ENCODE results near the gene RAPH1.

The RAPH1 gene

DNA sequence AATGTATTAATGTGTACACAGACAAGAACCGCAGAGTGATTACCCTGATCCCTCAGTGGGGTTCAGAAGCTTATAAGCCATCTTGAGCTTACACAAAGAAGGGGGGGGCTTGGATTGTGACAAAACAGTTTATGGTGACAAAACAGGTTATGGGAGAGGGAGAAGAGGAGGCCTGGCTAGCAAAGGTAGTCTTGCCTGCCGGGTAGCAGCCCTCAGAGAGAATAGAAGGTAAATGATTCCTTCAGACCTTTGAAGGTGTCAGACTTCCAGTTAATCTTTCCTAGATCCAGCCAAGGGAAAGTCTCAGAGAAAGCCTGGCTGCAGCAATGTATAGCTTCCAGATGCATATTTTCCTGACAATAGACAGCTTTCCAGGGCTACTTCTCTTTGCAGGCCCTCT lies 44.6 kb upstream of the RAPH1 start:
- TF ChIP-seq OVOL3 (tag by site-specific recombination; IDR thresholded peaks at IDR 0.05) (no peak), ZNF791 (tag by site-specific recombination; IDR thresholded peaks at IDR 0.05) (no peak), ZSCAN30 (tag by site-specific recombination; IDR thresholded peaks at IDR 0.05) (no peak), ZNF658 (tag by site-specific recombination; IDR thresholded peaks at IDR 0.05) (no peak), ZNF560 (tag by site-specific recombination; IDR thresholded peaks at IDR 0.05; ENCODE audit: borderline replicate concordance) (no peak), ZNF707 (tag by site-specific recombination; IDR thresholded peaks at IDR 0.05) (no peak)
- TF ChIP-seq, protein P1, sequence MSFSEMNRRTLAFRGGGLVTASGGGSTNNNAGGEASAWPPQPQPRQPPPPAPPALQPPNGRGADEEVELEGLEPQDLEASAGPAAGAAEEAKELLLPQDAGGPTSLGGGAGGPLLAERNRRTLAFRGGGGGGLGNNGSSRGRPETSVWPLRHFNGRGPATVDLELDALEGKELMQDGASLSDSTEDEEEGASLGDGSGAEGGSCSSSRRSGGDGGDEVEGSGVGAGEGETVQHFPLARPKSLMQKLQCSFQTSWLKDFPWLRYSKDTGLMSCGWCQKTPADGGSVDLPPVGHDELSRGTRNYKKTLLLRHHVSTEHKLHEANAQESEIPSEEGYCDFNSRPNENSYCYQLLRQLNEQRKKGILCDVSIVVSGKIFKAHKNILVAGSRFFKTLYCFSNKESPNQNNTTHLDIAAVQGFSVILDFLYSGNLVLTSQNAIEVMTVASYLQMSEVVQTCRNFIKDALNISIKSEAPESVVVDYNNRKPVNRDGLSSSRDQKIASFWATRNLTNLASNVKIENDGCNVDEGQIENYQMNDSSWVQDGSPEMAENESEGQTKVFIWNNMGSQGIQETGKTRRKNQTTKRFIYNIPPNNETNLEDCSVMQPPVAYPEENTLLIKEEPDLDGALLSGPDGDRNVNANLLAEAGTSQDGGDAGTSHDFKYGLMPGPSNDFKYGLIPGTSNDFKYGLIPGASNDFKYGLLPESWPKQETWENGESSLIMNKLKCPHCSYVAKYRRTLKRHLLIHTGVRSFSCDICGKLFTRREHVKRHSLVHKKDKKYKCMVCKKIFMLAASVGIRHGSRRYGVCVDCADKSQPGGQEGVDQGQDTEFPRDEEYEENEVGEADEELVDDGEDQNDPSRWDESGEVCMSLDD (tag by site-specific recombination; IDR thresholded peaks at IDR 0.05), result no peak
- Histone ChIP-seq H3K36me3 (ENCODE audit: control insufficient read depth in 2 of 2, insufficient read depth in 1 of 2, low read length in 2 of 2) (no peaks in the 10 kb centered on the region), H3K27ac (ENCODE audit: extremely low read depth, low read depth, low read length) (no peak overlapping the region), H3K4me1 (ENCODE audit: control insufficient read depth, insufficient read depth, low read length) (0 out of 2 replicates have a peak, but pooled peaks cover 4% of the 10 kb centered on the region), H3K4me3 (ENCODE audit: low read depth, low read length) (no peak overlapping the region), H3K9me3 (ENCODE audit: control insufficient read depth, insufficient read depth, low read depth, low read length) (no peaks in the 10 kb centered on the region)
- POLR2A ChIA-PET, result no interaction called here
- CTCF ChIA-PET, result interaction anchor here (0.6 kb wide), 1 partner anchor 166 kb away, joined by 3 read pairs; no protein-coding TSS in a partner anchor

DNA sequence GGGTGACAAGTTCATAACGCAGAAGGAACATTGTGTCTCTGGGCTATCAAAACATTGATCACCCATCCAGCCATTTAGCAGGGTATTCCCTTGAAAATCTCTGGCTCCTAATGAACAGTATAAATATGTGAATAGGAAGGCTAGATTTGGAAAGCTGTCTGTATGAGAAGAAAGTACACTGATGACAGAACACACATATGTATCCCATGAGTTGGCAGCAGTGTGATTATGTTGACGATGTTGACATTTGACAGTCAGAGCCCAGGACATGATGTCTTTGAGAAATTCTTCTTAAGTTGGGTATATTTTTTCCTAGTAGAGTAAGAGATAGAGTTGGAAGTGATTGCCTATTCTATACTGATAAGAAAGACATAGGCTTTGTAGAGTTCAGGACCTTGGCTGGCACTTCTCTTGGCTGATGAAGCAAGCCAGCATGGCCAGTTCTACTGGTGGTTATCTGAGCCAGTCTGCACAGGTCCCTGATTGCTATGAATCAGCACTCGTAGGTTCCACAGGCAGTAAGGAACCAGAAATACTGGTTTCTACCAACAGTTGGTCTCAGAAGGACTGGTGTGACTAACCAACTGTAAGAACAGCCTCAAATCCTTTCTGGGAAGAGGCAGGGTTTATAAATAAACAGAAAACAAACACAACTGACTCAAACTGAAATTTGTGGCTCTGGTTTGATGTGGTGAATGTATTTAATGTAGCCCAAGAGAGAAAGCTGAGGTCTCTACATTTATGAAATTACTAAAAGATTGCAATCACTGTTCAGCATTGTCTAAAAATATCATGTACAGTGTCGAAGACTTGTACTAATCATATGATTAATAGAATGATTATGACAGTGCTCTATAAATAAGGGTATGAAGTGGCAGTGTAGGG lies 43.9 kb upstream of the RAPH1 start:
- Histone ChIP-seq H3K27ac (ENCODE audit: extremely low read depth, low read depth, low read length) (no peak overlapping the region), H3K9me3 (ENCODE audit: control insufficient read depth, insufficient read depth, low read depth, low read length) (no peaks in the 10 kb centered on the region), H3K4me3 (ENCODE audit: low read depth, low read length) (no peak overlapping the region), H3K36me3 (ENCODE audit: control insufficient read depth in 2 of 2, insufficient read depth in 1 of 2, low read length in 2 of 2) (no peaks in the 10 kb centered on the region), H3K4me1 (ENCODE audit: control insufficient read depth, insufficient read depth, low read length) (0 out of 2 replicates have a peak, but pooled peaks cover 3% of the 10 kb centered on the region)
- POLR2A ChIA-PET, result no interaction called here
- no peak for TF ChIP-seq ZNF138 (tag by site-specific recombination; IDR thresholded peaks at IDR 0.05; ENCODE audit: borderline replicate concordance)
- TF ChIP-seq ZNF830 (tag by site-specific recombination; IDR thresholded peaks at IDR 0.05; ENCODE audit: low read depth), result no peak
- TF ChIP-seq ZXDB (tag by site-specific recombination; IDR thresholded peaks at IDR 0.05), result no peak
- TF ChIP-seq ZNF423 (tag by site-specific recombination; IDR thresholded peaks at IDR 0.05), result no peak
- TF ChIP-seq ZNF521 (tag by site-specific recombination; IDR thresholded peaks at IDR 0.05), result no peak
- TF ChIP-seq SCRT2 (tag by site-specific recombination; IDR thresholded peaks at IDR 0.05), result 0 out of 2 replicates have a peak, but pooled peaks have one; percentile 44
- peak; percentile 40 for TF ChIP-seq SETDB1 (IDR thresholded peaks at IDR 0.05; ENCODE audit: insufficient read length, low read length)
- CTCF ChIA-PET, result interaction anchor here (0.6 kb wide), 1 partner anchor 166 kb away, joined by 3 read pairs; no protein-coding TSS in a partner anchor

DNA sequence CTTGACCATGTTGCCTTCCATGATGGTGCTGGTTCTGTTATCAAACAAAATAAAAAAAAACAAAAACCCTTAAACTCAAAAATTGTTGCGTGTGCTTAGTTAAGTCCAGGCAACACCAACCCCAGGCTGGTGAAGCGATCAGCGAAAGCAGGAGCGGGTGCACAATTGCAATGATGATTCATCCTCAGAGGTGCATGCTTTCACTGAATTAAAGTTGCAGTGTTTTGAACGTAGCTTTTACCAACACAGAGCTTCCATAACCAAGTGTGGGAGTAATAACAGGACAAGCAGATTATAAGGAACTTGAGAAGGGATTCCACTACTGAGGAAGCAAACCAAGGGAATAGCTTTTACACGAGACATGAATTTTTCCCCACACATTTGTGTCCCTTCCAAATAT lies 39.7 kb upstream of the RAPH1 start:
- Histone ChIP-seq H3K4me3 (ENCODE audit: low read depth, low read length) (no peak overlapping the region), H3K27ac (ENCODE audit: extremely low read depth, low read depth, low read length) (no peak overlapping the region), H3K9me3 (ENCODE audit: control insufficient read depth, insufficient read depth, low read depth, low read length) (no peaks in the 10 kb centered on the region), H3K4me1 (ENCODE audit: control insufficient read depth, insufficient read depth, low read length) (no peaks in the 10 kb centered on the region), H3K36me3 (ENCODE audit: control insufficient read depth in 2 of 2, insufficient read depth in 1 of 2, low read length in 2 of 2) (no peaks in the 10 kb centered on the region)
- ChIA-PET CTCF (interaction anchor here (0.6 kb wide), 1 partner anchor 109 kb away, joined by 4 read pairs; no protein-coding TSS in a partner anchor), POLR2A (no interaction called here)
- TF ChIP-seq, protein P2, sequence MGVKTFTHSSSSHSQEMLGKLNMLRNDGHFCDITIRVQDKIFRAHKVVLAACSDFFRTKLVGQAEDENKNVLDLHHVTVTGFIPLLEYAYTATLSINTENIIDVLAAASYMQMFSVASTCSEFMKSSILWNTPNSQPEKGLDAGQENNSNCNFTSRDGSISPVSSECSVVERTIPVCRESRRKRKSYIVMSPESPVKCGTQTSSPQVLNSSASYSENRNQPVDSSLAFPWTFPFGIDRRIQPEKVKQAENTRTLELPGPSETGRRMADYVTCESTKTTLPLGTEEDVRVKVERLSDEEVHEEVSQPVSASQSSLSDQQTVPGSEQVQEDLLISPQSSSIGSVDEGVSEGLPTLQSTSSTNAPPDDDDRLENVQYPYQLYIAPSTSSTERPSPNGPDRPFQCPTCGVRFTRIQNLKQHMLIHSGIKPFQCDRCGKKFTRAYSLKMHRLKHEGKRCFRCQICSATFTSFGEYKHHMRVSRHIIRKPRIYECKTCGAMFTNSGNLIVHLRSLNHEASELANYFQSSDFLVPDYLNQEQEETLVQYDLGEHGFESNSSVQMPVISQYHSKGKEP (tag by site-specific recombination; IDR thresholded peaks at IDR 0.05), result 0 out of 2 replicates have a peak, but pooled peaks have one; percentile 24
- TF ChIP-seq, protein P3, sequence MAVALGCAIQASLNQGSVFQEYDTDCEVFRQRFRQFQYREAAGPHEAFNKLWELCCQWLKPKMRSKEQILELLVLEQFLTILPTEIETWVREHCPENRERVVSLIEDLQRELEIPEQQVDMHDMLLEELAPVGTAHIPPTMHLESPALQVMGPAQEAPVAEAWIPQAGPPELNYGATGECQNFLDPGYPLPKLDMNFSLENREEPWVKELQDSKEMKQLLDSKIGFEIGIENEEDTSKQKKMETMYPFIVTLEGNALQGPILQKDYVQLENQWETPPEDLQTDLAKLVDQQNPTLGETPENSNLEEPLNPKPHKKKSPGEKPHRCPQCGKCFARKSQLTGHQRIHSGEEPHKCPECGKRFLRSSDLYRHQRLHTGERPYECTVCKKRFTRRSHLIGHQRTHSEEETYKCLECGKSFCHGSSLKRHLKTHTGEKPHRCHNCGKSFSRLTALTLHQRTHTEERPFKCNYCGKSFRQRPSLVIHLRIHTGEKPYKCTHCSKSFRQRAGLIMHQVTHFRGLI (tag by site-specific recombination; IDR thresholded peaks at IDR 0.05), result no peak
- TF ChIP-seq ZBTB17 (tag by site-specific recombination; IDR thresholded peaks at IDR 0.05) (peak; percentile 68), ZNF211 (tag by site-specific recombination; IDR thresholded peaks at IDR 0.05; ENCODE audit: low read depth) (no peak), KLF7 (tag by site-specific recombination; IDR thresholded peaks at IDR 0.05; ENCODE audit: borderline replicate concordance) (no peak), ZNF24 (tag by site-specific recombination; IDR thresholded peaks at IDR 0.05) (no peak)
- TF ChIP-seq, protein P4, sequence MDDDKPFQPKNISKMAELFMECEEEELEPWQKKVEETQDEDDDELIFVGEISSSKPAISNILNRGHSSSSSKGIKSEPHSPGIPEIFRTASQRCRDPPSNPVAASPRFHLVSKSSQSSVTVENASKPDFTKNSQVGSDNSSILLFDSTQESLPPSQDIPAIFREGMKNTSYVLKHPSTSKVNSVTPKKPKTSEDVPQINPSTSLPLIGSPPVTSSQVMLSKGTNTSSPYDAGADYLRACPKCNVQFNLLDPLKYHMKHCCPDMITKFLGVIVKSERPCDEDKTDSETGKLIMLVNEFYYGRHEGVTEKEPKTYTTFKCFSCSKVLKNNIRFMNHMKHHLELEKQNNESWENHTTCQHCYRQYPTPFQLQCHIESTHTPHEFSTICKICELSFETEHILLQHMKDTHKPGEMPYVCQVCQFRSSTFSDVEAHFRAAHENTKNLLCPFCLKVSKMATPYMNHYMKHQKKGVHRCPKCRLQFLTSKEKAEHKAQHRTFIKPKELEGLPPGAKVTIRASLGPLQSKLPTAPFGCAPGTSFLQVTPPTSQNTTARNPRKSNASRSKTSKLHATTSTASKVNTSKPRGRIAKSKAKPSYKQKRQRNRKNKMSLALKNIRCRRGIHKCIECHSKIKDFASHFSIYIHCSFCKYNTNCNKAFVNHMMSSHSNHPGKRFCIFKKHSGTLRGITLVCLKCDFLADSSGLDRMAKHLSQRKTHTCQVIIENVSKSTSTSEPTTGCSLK (tag by site-specific recombination; IDR thresholded peaks at IDR 0.05), result no peak

All from HEK293 (cell line).